HCT116 (cell line): ENCODE data around the gene SEC14L6. TPM values are rescaled to one million over a fixed set of nuclear protein-coding genes. Genes with fewer than 3 reads are reported as not detected.

Source experiments
- ATAC-seq: fragments of 200-7000 bp; cut with Tn5 transposase; 2 replicates; pipeline ENCODE4 v1.9.1; 2020; ENCODE audit warnings: mild to moderate bottlenecking, moderate library complexity
- BruUV-seq: library from RNA; stranded (reverse); fragments of 400-500 nt; replicated peaks from 2 replicates; lab custom pipeline; 2021; lab: Mats Ljungman, UMichigan
- CTCF ChIA-PET: fragments of 300-600 bp; sonication (Branson Sonifier 250); formaldehyde crosslinking; loops from one replicate; lab custom pipeline; 2021; ENCODE audit warnings: antibody characterized with exemption; lab: Charles Lee
- POLR2A ChIA-PET: fragments of 300-600, 350-600 bp; sonication (Branson Sonifier 250); formaldehyde crosslinking; loops from one replicate; lab custom pipeline; 2021; ENCODE audit warnings: antibody characterized with exemption; lab: Charles Lee
- RAD21 ChIA-PET, 2 experiments: fragments of 300-600 bp; sonication (Branson Sonifier 250); formaldehyde crosslinking; loops; one replicate each; lab custom pipeline; 2023; ENCODE audit warnings: low total read pairs in 2 of 2; ENCODE audit not compliant: uncharacterized antibody in 2 of 2, unreplicated experiment in 2 of 2, low non-redundant PET in 1 of 2; lab: Charles Lee
- DNase-seq: peaks from one replicate; pipeline ENCODE4 v3.0.0-alpha.2; 2010; ENCODE audit warnings: low read depth, low spot score
- H2AFZ ChIP-seq: fragments of 200-600 bp; shearing (Covaris generic), sonication (generic); 2 replicates; pipeline ENCODE4 v1.6.1; 2017; ENCODE audit warnings: low read depth, mixed run types, mixed read lengths, antibody characterized with exemption, low read length; ENCODE audit not compliant: poor library complexity, severe bottlenecking
- H3K27ac ChIP-seq: 2 replicates; pipeline ENCODE4 v1.5.1; 2012; ENCODE audit warnings: low read depth, low read length
- H3K27me3 ChIP-seq: fragments of 200-600 bp; sonication (generic); 2 replicates; pipeline ENCODE4 v1.6.1; 2016; ENCODE audit warnings: mixed run types, low read length, mixed read lengths; ENCODE audit not compliant: insufficient read depth
- H3K36me3 ChIP-seq, 2 experiments: fragments of 200-500 bp in 1 of 2; fragments of 200-600 bp in 1 of 2; sonication (Bioruptor generic) in 1 of 2; sonication (generic) in 1 of 2; 2 replicates each; pipeline versions ENCODE4 v1.5.1 to v1.6.1; 2014 to 2016; ENCODE audit warnings: low read length in 2 of 2, inconsistent platforms in 1 of 2, mixed read lengths in 1 of 2, mixed run types in 1 of 2; ENCODE audit not compliant: insufficient read depth in 2 of 2, control insufficient read depth in 1 of 2
- H3K4me1 ChIP-seq, 2 experiments: fragments of 200-600 bp in 1 of 2; sonication (generic) in 1 of 2; 2 replicates each; pipeline versions ENCODE4 v1.5.1 to v1.6.1; 2012 to 2017; ENCODE audit warnings: low read length in 2 of 2, inconsistent platforms in 1 of 2, mild to moderate bottlenecking in 1 of 2, mixed read lengths in 1 of 2, mixed run types in 1 of 2, moderate library complexity in 1 of 2; ENCODE audit not compliant: insufficient read depth in 2 of 2, control insufficient read depth in 1 of 2
- H3K4me2 ChIP-seq: fragments of 200-600 bp; sonication (generic); 2 replicates; pipeline ENCODE4 v1.6.1; 2017; ENCODE audit warnings: mixed run types, low read length, mixed read lengths
- H3K4me3 ChIP-seq, 2 experiments: fragments of 200-600 bp in 1 of 2; sonication (generic) in 1 of 2; replicated peaks in 1 of 2; 2 replicates each; pipeline ENCODE4 v1.5.1; 2011 to 2016; ENCODE audit warnings: low read length in 2 of 2, control low read depth in 1 of 2, low read depth in 1 of 2, mild to moderate bottlenecking in 1 of 2, mixed read lengths in 1 of 2, mixed run types in 1 of 2
- H3K79me2 ChIP-seq: fragments of 200-600 bp; sonication (generic); 2 replicates; pipeline ENCODE4 v1.6.1; 2017; ENCODE audit warnings: mild to moderate bottlenecking, mixed run types, low read length, moderate library complexity, mixed read lengths; ENCODE audit not compliant: insufficient read depth
- H3K9ac ChIP-seq: fragments of 200-600 bp; sonication (generic); 2 replicates; pipeline ENCODE4 v1.6.1; 2016; ENCODE audit warnings: low read length, mixed read lengths
- H3K9me2 ChIP-seq: fragments of 200-600 bp; sonication (generic), shearing (Covaris generic); 2 replicates; pipeline ENCODE4 v1.6.1; 2017; ENCODE audit warnings: mixed run types, mild to moderate bottlenecking, moderate library complexity; ENCODE audit not compliant: insufficient read depth
- H3K9me3 ChIP-seq, 2 experiments: fragments of 200-500 bp in 1 of 2; fragments of 200-600 bp in 1 of 2; sonication (Bioruptor generic) in 1 of 2; sonication (generic) in 1 of 2; 2 replicates each; pipeline ENCODE4 v1.6.1; 2014 to 2017; ENCODE audit warnings: low read length in 2 of 2, mixed read lengths in 2 of 2, inconsistent platforms in 1 of 2, low read depth in 1 of 2, mild to moderate bottlenecking in 1 of 2, mixed run types in 1 of 2, moderate library complexity in 1 of 2; ENCODE audit not compliant: control insufficient read depth in 1 of 2, insufficient read depth in 1 of 2
- H4K20me1 ChIP-seq: fragments of 200-600 bp; sonication (generic), shearing (Covaris generic); 2 replicates; pipeline ENCODE4 v1.6.1; 2017; ENCODE audit warnings: mixed run types, mild to moderate bottlenecking, moderate library complexity; ENCODE audit not compliant: insufficient read depth
- CBX3 ChIP-seq: IDR thresholded peaks from 2 replicates; pipeline ENCODE4 v1.6.1; 2012; ENCODE audit warnings: low read depth
- EGR1 ChIP-seq: IDR thresholded peaks from 2 replicates; pipeline ENCODE4 v1.6.1; 2012; ENCODE audit warnings: low read depth
- ELF1 ChIP-seq: IDR thresholded peaks from 2 replicates; pipeline ENCODE4 v1.6.1; 2012; ENCODE audit warnings: low read depth, borderline replicate concordance
- EZH2 ChIP-seq: fragments of 200-600 bp; sonication (generic); IDR thresholded peaks from 2 replicates; pipeline ENCODE4 v1.6.1; 2017; ENCODE audit warnings: antibody characterized with exemption, mixed run types
- EZH2phosphoT487 ChIP-seq: fragments of 200-600 bp; IDR thresholded peaks from 2 replicates; pipeline ENCODE4 v1.6.1; 2018; ENCODE audit warnings: antibody characterized with exemption, borderline replicate concordance
- FOSL1 ChIP-seq: IDR thresholded peaks from 2 replicates; pipeline ENCODE4 v1.6.1; 2012; ENCODE audit warnings: low read depth
- MAX ChIP-seq: IDR thresholded peaks from 2 replicates; pipeline ENCODE4 v1.6.1; 2012
- POLR2A ChIP-seq: IDR thresholded peaks from 2 replicates; pipeline ENCODE4 v1.7.0; 2011; ENCODE audit warnings: borderline replicate concordance; ENCODE audit not compliant: insufficient read depth, insufficient read length; ENCODE audit errors: extremely low read depth
- POLR2AphosphoS5 ChIP-seq: IDR thresholded peaks from 2 replicates; pipeline ENCODE4 v1.6.1; 2011; ENCODE audit warnings: mild to moderate bottlenecking, low read depth, low read length, moderate library complexity
- RAD21 ChIP-seq: IDR thresholded peaks from 2 replicates; pipeline ENCODE4 v1.6.1; 2012; ENCODE audit warnings: low read depth, mild to moderate bottlenecking
- SIN3A ChIP-seq: IDR thresholded peaks from 2 replicates; pipeline ENCODE4 v1.6.1; 2012; ENCODE audit warnings: low read depth
- SP1 ChIP-seq: IDR thresholded peaks from 2 replicates; pipeline ENCODE4 v1.6.1; 2012; ENCODE audit warnings: low read depth
- TCF7L2 ChIP-seq: IDR thresholded peaks from 2 replicates; pipeline ENCODE4 v1.7.0; 2011; ENCODE audit warnings: borderline replicate concordance, inconsistent platforms; ENCODE audit not compliant: insufficient read depth, insufficient read length; ENCODE audit errors: extremely low read depth
- YY1 ChIP-seq: IDR thresholded peaks from 2 replicates; pipeline ENCODE4 v1.6.1; 2011; ENCODE audit warnings: low read length, low read depth, moderate library complexity, mild to moderate bottlenecking; ENCODE audit not compliant: insufficient replicate concordance; ENCODE audit errors: extremely low read depth
- ZFX ChIP-seq: fragments of 450-650 bp; IDR thresholded peaks from 2 replicates; pipeline ENCODE4 v1.6.1; 2017
- ZNF274 ChIP-seq: fragments of 200-500 bp; sonication (Bioruptor generic); IDR thresholded peaks from 2 replicates; pipeline ENCODE4 v1.6.1; 2014; ENCODE audit warnings: mild to moderate bottlenecking, low read depth, low read length, inconsistent platforms
- intact Hi-C: fragments of 100-400 bp; cut with micrococcal nuclease; formaldehyde crosslinking; loops from 2 replicates; pipeline ENCODE4 v1.10.0; 2022
- total RNA-seq: library from RNA; stranded (reverse); gene quantifications from one replicate; pipeline ENCODE4 v1.2.1, GENCODE V29; 2021; ENCODE audit not compliant: unreplicated experiment
- TF ChIP-seq, protein P1 (sequence below): IDR thresholded peaks from 2 replicates; pipeline ENCODE4 v1.6.1; 2012; ENCODE audit warnings: low read depth
- TF ChIP-seq, protein P2 (sequence below): IDR thresholded peaks from 2 replicates; pipeline ENCODE4 v1.6.1; 2012

Gene SEC14L6
- total RNA-seq, 1 experiment from 2014 or later = not detected

DNA sequence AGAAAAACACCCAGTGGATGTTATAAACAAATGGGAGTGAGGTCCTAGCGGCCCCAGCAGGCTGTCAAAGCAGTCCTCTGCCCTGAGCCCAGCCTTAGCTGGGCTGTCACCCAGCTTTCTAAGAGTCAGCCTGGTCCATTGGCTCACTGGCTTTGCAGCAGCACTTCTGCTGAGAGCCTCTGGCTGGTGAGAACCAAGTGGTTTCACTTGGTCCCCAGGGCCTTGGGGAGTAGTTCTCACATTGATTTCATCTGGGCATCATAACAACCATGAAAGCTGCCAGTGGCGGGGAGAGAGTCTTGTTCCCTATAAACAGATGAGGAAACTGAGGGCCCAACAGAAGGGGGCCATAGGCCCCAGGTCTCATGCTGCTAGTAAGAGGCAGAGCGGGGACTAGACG is 11.4 kb downstream of the SEC14L6 start:
- TF ChIP-seq ELF1 = no peak
- no peak for TF ChIP-seq CBX3
- no peak for TF ChIP-seq EGR1
- TF ChIP-seq EZH2phosphoT487 = no peak
- TF ChIP-seq, protein P1, sequence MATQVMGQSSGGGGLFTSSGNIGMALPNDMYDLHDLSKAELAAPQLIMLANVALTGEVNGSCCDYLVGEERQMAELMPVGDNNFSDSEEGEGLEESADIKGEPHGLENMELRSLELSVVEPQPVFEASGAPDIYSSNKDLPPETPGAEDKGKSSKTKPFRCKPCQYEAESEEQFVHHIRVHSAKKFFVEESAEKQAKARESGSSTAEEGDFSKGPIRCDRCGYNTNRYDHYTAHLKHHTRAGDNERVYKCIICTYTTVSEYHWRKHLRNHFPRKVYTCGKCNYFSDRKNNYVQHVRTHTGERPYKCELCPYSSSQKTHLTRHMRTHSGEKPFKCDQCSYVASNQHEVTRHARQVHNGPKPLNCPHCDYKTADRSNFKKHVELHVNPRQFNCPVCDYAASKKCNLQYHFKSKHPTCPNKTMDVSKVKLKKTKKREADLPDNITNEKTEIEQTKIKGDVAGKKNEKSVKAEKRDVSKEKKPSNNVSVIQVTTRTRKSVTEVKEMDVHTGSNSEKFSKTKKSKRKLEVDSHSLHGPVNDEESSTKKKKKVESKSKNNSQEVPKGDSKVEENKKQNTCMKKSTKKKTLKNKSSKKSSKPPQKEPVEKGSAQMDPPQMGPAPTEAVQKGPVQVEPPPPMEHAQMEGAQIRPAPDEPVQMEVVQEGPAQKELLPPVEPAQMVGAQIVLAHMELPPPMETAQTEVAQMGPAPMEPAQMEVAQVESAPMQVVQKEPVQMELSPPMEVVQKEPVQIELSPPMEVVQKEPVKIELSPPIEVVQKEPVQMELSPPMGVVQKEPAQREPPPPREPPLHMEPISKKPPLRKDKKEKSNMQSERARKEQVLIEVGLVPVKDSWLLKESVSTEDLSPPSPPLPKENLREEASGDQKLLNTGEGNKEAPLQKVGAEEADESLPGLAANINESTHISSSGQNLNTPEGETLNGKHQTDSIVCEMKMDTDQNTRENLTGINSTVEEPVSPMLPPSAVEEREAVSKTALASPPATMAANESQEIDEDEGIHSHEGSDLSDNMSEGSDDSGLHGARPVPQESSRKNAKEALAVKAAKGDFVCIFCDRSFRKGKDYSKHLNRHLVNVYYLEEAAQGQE = no peak
- no peak for TF ChIP-seq MAX
- no peak for TF ChIP-seq YY1
- no peak for TF ChIP-seq SP1
- TF ChIP-seq FOSL1 = no peak
- TF ChIP-seq, protein P2, sequence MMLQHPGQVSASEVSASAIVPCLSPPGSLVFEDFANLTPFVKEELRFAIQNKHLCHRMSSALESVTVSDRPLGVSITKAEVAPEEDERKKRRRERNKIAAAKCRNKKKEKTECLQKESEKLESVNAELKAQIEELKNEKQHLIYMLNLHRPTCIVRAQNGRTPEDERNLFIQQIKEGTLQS = no peak
- TF ChIP-seq ZNF274 = no peak
- no peak for TF ChIP-seq EZH2
- TF ChIP-seq POLR2A = no peak
- no peak for TF ChIP-seq ZFX
- TF ChIP-seq RAD21 = no peak
- TF ChIP-seq TCF7L2 = no peak
- TF ChIP-seq SIN3A = no peak
- TF ChIP-seq POLR2AphosphoS5 = no peak
- DNase-seq (no peak), ATAC-seq (no peak)
- H3K27ac ChIP-seq = no peak overlapping the region
- H3K9ac ChIP-seq = no peak overlapping the region
- ChIA-PET CTCF (no interaction called here), POLR2A (no interaction called here), RAD21 (no interaction called here)
- no peaks in the 10 kb centered on the region for H4K20me1 ChIP-seq
- H3K36me3 ChIP-seq = no peaks in the 10 kb centered on the region
- no peak overlapping the region for H3K4me3 ChIP-seq
- no peaks in the 10 kb centered on the region for H3K9me2 ChIP-seq
- no peak overlapping the region for H3K4me2 ChIP-seq
- H3K79me2 ChIP-seq = no peaks in the 10 kb centered on the region
- no peaks in the 10 kb centered on the region for H3K9me3 ChIP-seq
- intact Hi-C loops = no loop called here
- no peak overlapping the region for H2AFZ ChIP-seq
- no TSS peak for BruUV-seq
- no peaks in the 10 kb centered on the region for H3K27me3 ChIP-seq
- H3K4me1 ChIP-seq = no peaks in the 10 kb centered on the region
